M059J (cell line): Measurements from ENCODE around the gene PHF11. TPM values are rescaled to one million over a fixed set of nuclear protein-coding genes. Genes with fewer than 3 reads are reported as not detected.
"Not testable (repeated sequence)": the region's sequence is repeated elsewhere in the genome, so short reads cannot be mapped to it uniquely, and the experiment has no call there.

Source experiments
- DNase-seq: peaks from one replicate; pipeline ENCODE4 v3.0.0-alpha.2; 2012; ENCODE audit warnings: low read depth
- total RNA-seq: library from RNA; depleted of rRNA; stranded (reverse); fragments of >200 nt; shearing (Covaris generic); gene quantifications from 2 replicates; pipeline ENCODE4 v1.2.3, GENCODE V29; 2014; rRNA removed

The PHF11 gene
- total RNA-seq, 1 experiment from 2014 or later: 55.6 TPM

- no peak for DNase-seq
Observed at GRCh38 chr13:49546561-49546960, 50.8 kb downstream of the PHF11 start.

- no peak for DNase-seq
Observed at GRCh38 chr13:49549289-49549688, 53.5 kb downstream of the PHF11 start.

GRCh38 chr13:49550942-49551644, 55.3 kb downstream of the PHF11 start:
- no peak for DNase-seq

GRCh38 chr13:49553888-49554287, 58.1 kb downstream of the PHF11 start:
- DNase-seq: no peak

GRCh38 chr13:49554387-49554786, 58.6 kb downstream of the PHF11 start:
- DNase-seq: no peak

- DNase-seq: no peak
Observed at GRCh38 chr13:49559006-49559405, 63.3 kb downstream of the PHF11 start.

GRCh38 chr13:49560270-49561061, 64.7 kb downstream of the PHF11 start:
- DNase-seq: no peak

GRCh38 chr13:49561062-49561410, 65.3 kb downstream of the PHF11 start:
- no peak for DNase-seq

GRCh38 chr13:49563516-49563915, 67.8 kb downstream of the PHF11 start:
- peak; percentile 10 for DNase-seq

- DNase-seq: not testable (repeated sequence)
Observed at GRCh38 chr13:49565461-49565860, 69.7 kb downstream of the PHF11 start.

- DNase-seq: no peak
Observed at GRCh38 chr13:49566461-49566860, 70.7 kb downstream of the PHF11 start.

- DNase-seq: no peak
Observed at GRCh38 chr13:49567491-49567890, 71.7 kb downstream of the PHF11 start.

- DNase-seq: peak; percentile 77
Observed at GRCh38 chr13:49569993-49570689, 74.4 kb downstream of the PHF11 start.

- DNase-seq: no peak
Observed at GRCh38 chr13:49571299-49572240, 75.8 kb downstream of the PHF11 start.

Other genes starting within 250 kb of the PHF11 start
- gene CDADC1, start 248.0 kb upstream of the PHF11 start, total RNA-seq: 5.7 and 6.0 TPM in 2 replicates
- 0.94 and 3.1 TPM in 2 replicates for gene CAB39L, start 51.9 kb upstream of the PHF11 start, total RNA-seq
- 4.9 and 8.0 TPM in 2 replicates for gene SETDB2, start 51.7 kb upstream of the PHF11 start, total RNA-seq
- 8.2 and 12.2 TPM in 2 replicates for gene RCBTB1, start 89.6 kb downstream of the PHF11 start, total RNA-seq
- not detected in 2 replicates for gene ARL11, start 132.6 kb downstream of the PHF11 start, total RNA-seq
- gene EBPL, start 195.5 kb downstream of the PHF11 start, total RNA-seq: 70.8 and 91.9 TPM in 2 replicates